ENCODE data around the gene MYH11.

DNA sequence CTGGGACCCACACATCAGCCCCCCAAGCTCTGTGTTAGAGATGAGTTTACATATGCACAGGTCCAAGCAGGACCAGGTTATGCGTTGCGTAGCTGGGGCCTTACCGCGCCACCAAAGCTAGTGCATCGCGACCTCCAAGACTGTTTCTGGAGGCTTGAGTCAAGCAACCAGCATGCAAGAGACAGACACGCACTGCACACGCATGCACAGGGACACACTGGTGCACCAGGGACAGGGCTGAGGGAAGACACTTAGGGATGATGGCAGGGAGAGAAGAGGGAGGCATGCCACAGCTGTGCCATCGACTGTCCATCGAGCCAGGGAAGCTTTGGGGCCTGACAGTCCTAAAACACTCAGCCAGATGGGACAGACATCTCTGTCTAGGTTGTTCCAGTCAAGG is 72.8 kb downstream of the MYH11 start:
- TF ChIP-seq, protein P1, sequence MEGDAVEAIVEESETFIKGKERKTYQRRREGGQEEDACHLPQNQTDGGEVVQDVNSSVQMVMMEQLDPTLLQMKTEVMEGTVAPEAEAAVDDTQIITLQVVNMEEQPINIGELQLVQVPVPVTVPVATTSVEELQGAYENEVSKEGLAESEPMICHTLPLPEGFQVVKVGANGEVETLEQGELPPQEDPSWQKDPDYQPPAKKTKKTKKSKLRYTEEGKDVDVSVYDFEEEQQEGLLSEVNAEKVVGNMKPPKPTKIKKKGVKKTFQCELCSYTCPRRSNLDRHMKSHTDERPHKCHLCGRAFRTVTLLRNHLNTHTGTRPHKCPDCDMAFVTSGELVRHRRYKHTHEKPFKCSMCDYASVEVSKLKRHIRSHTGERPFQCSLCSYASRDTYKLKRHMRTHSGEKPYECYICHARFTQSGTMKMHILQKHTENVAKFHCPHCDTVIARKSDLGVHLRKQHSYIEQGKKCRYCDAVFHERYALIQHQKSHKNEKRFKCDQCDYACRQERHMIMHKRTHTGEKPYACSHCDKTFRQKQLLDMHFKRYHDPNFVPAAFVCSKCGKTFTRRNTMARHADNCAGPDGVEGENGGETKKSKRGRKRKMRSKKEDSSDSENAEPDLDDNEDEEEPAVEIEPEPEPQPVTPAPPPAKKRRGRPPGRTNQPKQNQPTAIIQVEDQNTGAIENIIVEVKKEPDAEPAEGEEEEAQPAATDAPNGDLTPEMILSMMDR (IDR thresholded peaks at IDR 0.05), result no peak
- no peak for TF ChIP-seq POLR2A (IDR thresholded peaks at IDR 0.05)

All from thyroid gland (tissue), 4 donors.